Keratinocyte (primary cell): ENCODE data around the gene RNH1. TPM values are rescaled to one million over a fixed set of nuclear protein-coding genes. Genes with fewer than 3 reads are reported as not detected.
A peak's percentile ranks its signal among the peaks of the same experiment; 100 is the strongest.

Experiments used
- DNase-seq: peaks from one replicate; pipeline ENCODE4 v3.0.0-alpha.2; 2011; ENCODE audit warnings: low read depth, missing footprints, low spot score
- FAIRE-seq: peaks from 2 replicates; lab custom pipeline; 2011; peaks lifted over from hg19 to GRCh38; lab: Jason Lieb, UNC
- H2AFZ ChIP-seq: 2 replicates; pipeline ENCODE4 v1.6.0; 2012; ENCODE audit warnings: low read length, control low read depth, inconsistent platforms; ENCODE audit not compliant: control insufficient read depth
- H3K27ac ChIP-seq: 2 replicates; pipeline ENCODE4 v1.5.1; 2011; ENCODE audit warnings: low read length; ENCODE audit not compliant: control insufficient read depth, insufficient read depth
- H3K27me3 ChIP-seq: 3 replicates; pipeline ENCODE4 v1.6.0; 2011; ENCODE audit warnings: low read length; ENCODE audit not compliant: control insufficient read depth, insufficient read depth; ENCODE audit errors: extremely low read depth
- H3K36me3 ChIP-seq, 2 experiments: 2 replicates in 1 of 2; 3 replicates in 1 of 2; pipeline ENCODE4 v1.5.1; 2011; ENCODE audit warnings: low read length in 2 of 2, mild to moderate bottlenecking in 1 of 2; ENCODE audit not compliant: control insufficient read depth in 2 of 2, insufficient read depth in 2 of 2; ENCODE audit errors: extremely low read depth in 1 of 2
- H3K4me1 ChIP-seq: 3 replicates; pipeline ENCODE4 v1.5.1; 2011; ENCODE audit warnings: low read length; ENCODE audit not compliant: control insufficient read depth, insufficient read depth; ENCODE audit errors: extremely low read depth
- H3K4me2 ChIP-seq: 3 replicates; pipeline ENCODE4 v1.6.0; 2011; ENCODE audit warnings: low read depth, low read length; ENCODE audit not compliant: control insufficient read depth, insufficient read depth; ENCODE audit errors: extremely low read depth
- H3K4me3 ChIP-seq, 3 experiments: fragments of 200-600 bp in 1 of 3; sonication (generic) in 1 of 3; 2 replicates in 2 of 3; 3 replicates in 1 of 3; pipeline ENCODE4 v1.5.1; 2011 to 2016; ENCODE audit warnings: low read length in 3 of 3, mild to moderate bottlenecking in 3 of 3, control low read depth in 2 of 3, inconsistent platforms in 1 of 3, low read depth in 1 of 3, mixed read lengths in 1 of 3, mixed run types in 1 of 3, moderate library complexity in 1 of 3; ENCODE audit not compliant: control insufficient read depth in 2 of 3, insufficient read depth in 2 of 3; ENCODE audit errors: extremely low read depth in 1 of 3
- H3K79me2 ChIP-seq: 2 replicates; pipeline ENCODE4 v1.6.0; 2012; ENCODE audit warnings: low read length; ENCODE audit not compliant: control insufficient read depth, insufficient read depth
- H3K9ac ChIP-seq: 3 replicates; pipeline ENCODE4 v1.6.0; 2011; ENCODE audit warnings: low read length; ENCODE audit not compliant: control insufficient read depth, insufficient read depth; ENCODE audit errors: extremely low read depth
- H3K9me1 ChIP-seq: 3 replicates; pipeline ENCODE4 v1.6.0; 2011; ENCODE audit warnings: low read length; ENCODE audit not compliant: control insufficient read depth, insufficient read depth; ENCODE audit errors: extremely low read depth
- H3K9me3 ChIP-seq: 2 replicates; pipeline ENCODE4 v1.5.1; 2012; ENCODE audit warnings: low read depth, low read length; ENCODE audit not compliant: control insufficient read depth
- H4K20me1 ChIP-seq: 3 replicates; pipeline ENCODE4 v1.6.0; 2011; ENCODE audit warnings: low read length; ENCODE audit not compliant: control insufficient read depth, insufficient read depth; ENCODE audit errors: extremely low read depth
- CTCF ChIP-seq, 3 experiments: IDR thresholded peaks in 1 of 3; conservative IDR thresholded peaks in 1 of 3; optimal IDR thresholded peaks in 1 of 3; 2 replicates in 2 of 3; 3 replicates in 1 of 3; pipeline versions ENCODE3 to v1.5.1; 2011; ENCODE audit warnings: low read length in 3 of 3, mild to moderate bottlenecking in 3 of 3, moderate library complexity in 2 of 3, control low read depth in 1 of 3, inconsistent platforms in 1 of 3; ENCODE audit not compliant: insufficient read depth in 2 of 3; ENCODE audit errors: extremely low read depth in 1 of 3
- EZH2 ChIP-seq: IDR thresholded peaks from one replicate; pipeline ENCODE4 v1.6.1; 2012; ENCODE audit warnings: inconsistent platforms, mild to moderate bottlenecking, low read length, moderate library complexity
- dilution Hi-C: fragments of 300-500 bp; cut with MboI; formaldehyde crosslinking; loops from one replicate; pipeline ENCODE4 v1.7.0; 2020; ENCODE audit warnings: low sequenced_read_pairs; ENCODE audit not compliant: extremely low pct_ligation_motif_present
- polyA minus RNA-seq, 3 experiments: library from RNA; depleted of rRNA, polyadenylated mRNA; stranded (reverse); fragments of >200 nt; gene quantifications; 1 replicate in 1 of 3; 2 replicates in 1 of 3; 3 replicates in 1 of 3; pipeline ENCODE4 v1.2.3, GENCODE V29; 2011
- polyA plus RNA-seq, 5 experiments: library from polyadenylated mRNA; depleted of rRNA in 3 of 5; stranded (reverse) in 3 of 5; stranded (forward) in 1 of 5; unstranded in 1 of 5; fragments of >200 nt; gene quantifications; 1 replicate in 1 of 5; 2 replicates in 3 of 5; 3 replicates in 1 of 5; pipeline versions ENCODE4 v1.2.1 to v1.2.3, GENCODE V29; 2011 to 2012; ENCODE audit warnings: missing spikeins in 2 of 5, low read depth in 1 of 5, low replicate concordance in 1 of 5

The RNH1 gene
- polyA plus RNA-seq (92.0 to 171 TPM (median 108 TPM) in 3 replicates), polyA minus RNA-seq (118 to 321 TPM (median 182 TPM) in 3 replicates)
- polyA plus RNA-seq (2011; ENCODE audit: low read depth), result 196 TPM
- polyA plus RNA-seq (2011; cell fraction: cytosol; rRNA removed), result 136 and 249 TPM in 2 replicates
- polyA plus RNA-seq (2011; cell fraction: nucleus; rRNA removed), result 186 and 288 TPM in 2 replicates
- polyA plus RNA-seq (2012; ENCODE audit: low replicate concordance), result 193 and 309 TPM in 2 replicates
- polyA minus RNA-seq (2011; cell fraction: cytosol; rRNA and poly(A)+ RNA removed), result 295 TPM
- polyA minus RNA-seq (2011; cell fraction: nucleus; rRNA and poly(A)+ RNA removed), result 131 and 149 TPM in 2 replicates

DNA sequence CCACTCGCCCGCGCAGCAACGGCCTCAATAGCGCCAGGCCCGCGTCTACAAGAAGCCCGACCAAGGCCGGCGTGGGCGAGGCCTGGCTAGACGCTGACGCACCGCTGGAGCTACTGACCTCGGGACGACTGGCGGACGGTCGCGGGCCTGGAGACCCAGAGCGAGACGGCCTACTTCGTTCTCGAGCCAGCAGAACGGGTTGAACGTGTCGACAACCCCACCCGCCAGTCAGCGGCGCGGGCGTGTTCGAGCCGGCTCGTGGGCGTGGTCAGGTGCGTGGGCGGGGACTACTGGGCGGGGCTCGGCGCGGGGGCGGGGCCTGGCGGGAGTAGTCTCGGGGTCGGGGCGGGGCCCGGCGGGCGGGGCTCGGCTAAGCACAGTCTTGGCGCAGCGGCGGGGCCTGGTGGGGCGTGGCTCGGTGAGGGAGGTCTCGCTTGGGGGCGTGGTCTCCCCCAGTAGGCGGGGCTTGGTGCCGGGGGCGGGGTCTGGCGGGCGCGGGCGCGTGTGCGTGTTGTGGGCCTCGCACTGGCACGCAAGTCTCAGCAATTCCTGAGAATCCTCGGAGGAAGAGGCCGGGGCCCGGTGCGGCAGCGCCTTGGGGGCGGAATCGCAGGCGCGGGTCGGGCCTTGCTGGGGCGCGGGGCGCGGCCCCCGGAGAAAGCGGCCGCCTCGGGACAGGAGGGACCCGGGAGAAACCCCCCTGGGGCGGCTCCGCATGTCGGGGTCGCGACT, at the start of gene RNH1:
RNH1 (minus strand) TSS at position 248 of the 732 bp plus-strand sequence. CDS start 5,080 bp downstream, outside the sequence.
- no peaks in the 10 kb centered on the region for H3K27me3 ChIP-seq
- no peaks in the 10 kb centered on the region for H4K20me1 ChIP-seq
- H3K4me3 ChIP-seq, result peak within 1 kb of the TSS; percentile 78 to 94 (median 87)
- H3K27ac ChIP-seq, result peak within 1 kb of the TSS; percentile 95
- TF ChIP-seq CTCF (optimal IDR thresholded peaks at IDR 0.05 in 1 of 3, IDR thresholded peaks at IDR 0.05 in 1 of 3, conservative IDR thresholded peaks at IDR 0.05 in 1 of 3; ENCODE audit: extremely low read depth in 1 of 3, insufficient read depth in 2 of 3, low read length in 3 of 3) (no peak), EZH2 (no peak)
- peaks cover 39% of the 10 kb centered on the region for H3K79me2 ChIP-seq
- peak; percentile 81 for DNase-seq
- H3K9me3 ChIP-seq, result no peaks in the 10 kb centered on the region
- peak within 1 kb of the TSS; percentile 83 for H2AFZ ChIP-seq
- H3K4me1 ChIP-seq, result peaks cover 39% of the 10 kb centered on the region
- dilution Hi-C loops, result no loop called here
- peak within 1 kb of the TSS; percentile 93 for H3K4me2 ChIP-seq
- H3K36me3 ChIP-seq, result peaks cover 8 to 15% of the 10 kb centered on the region in 2 experiments
- peak within 1 kb of the TSS; percentile 95 for H3K9ac ChIP-seq
- no peak for FAIRE-seq
- H3K9me1 ChIP-seq, result no peaks in the 10 kb centered on the region

- Histone ChIP-seq H3K4me3 (no peak overlapping the region), H3K27me3 (peaks cover 31% of the 10 kb centered on the region), H3K27ac (no peak overlapping the region), H4K20me1 (no peaks in the 10 kb centered on the region), H3K36me3 (no peaks in the 10 kb centered on the region), H3K79me2 (no peaks in the 10 kb centered on the region), H3K9me3 (no peaks in the 10 kb centered on the region), H3K4me1 (peaks cover 8% of the 10 kb centered on the region), H3K4me2 (no peak overlapping the region), H3K9me1 (no peaks in the 10 kb centered on the region), H3K9ac (no peak overlapping the region), H2AFZ (no peak overlapping the region)
- dilution Hi-C loops, result no loop called here
- DNase-seq (no peak), FAIRE-seq (no peak)
- TF ChIP-seq EZH2 (peak; percentile 88), CTCF (optimal IDR thresholded peaks at IDR 0.05 in 1 of 3, IDR thresholded peaks at IDR 0.05 in 1 of 3, conservative IDR thresholded peaks at IDR 0.05 in 1 of 3; ENCODE audit: extremely low read depth in 1 of 3, insufficient read depth in 2 of 3, low read length in 3 of 3) (no peak)
Observed at GRCh38 chr11:555780-556661, 49.0 kb upstream of the RNH1 start.
